Fibroblast of pulmonary artery (primary cell): ENCODE results near the gene HPD.

Experiments used
- DNase-seq: peaks from one replicate; pipeline ENCODE4 v3.0.0-alpha.2; 2010; ENCODE audit warnings: low read depth
- H3K4me3 ChIP-seq: replicated peaks from 2 replicates; pipeline ENCODE4 v1.5.1; 2011; ENCODE audit warnings: low read depth, mild to moderate bottlenecking, control low read depth, low read length, moderate library complexity
- TF ChIP-seq, protein P1 (sequence below): IDR thresholded peaks from 2 replicates; pipeline ENCODE4 v1.5.1; 2011; ENCODE audit warnings: mild to moderate bottlenecking, control low read depth, low read length, inconsistent platforms; ENCODE audit errors: missing control alignments

HPD gene

DNA sequence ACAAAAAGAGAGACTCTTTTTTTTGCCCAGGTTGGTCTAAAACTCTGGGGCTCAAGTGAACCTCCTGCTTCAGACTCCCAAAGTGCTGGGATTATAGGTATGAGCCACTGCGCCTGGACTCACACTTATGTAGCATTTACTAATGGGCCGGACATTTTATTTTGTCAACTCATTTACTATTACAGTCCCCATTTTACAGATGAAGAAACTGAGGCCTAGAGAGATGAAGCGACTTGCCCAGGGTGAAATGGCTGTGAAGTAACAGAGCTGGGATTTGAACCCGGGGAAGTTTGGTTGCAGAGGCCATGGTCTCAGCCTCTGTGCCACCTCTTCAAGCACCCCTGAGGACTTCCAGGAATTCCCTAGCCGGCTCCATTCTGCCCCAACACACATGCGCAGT is 9.4 kb downstream of the HPD start:
- H3K4me3 ChIP-seq: no peak overlapping the region
- no peak for DNase-seq
- TF ChIP-seq, protein P1, sequence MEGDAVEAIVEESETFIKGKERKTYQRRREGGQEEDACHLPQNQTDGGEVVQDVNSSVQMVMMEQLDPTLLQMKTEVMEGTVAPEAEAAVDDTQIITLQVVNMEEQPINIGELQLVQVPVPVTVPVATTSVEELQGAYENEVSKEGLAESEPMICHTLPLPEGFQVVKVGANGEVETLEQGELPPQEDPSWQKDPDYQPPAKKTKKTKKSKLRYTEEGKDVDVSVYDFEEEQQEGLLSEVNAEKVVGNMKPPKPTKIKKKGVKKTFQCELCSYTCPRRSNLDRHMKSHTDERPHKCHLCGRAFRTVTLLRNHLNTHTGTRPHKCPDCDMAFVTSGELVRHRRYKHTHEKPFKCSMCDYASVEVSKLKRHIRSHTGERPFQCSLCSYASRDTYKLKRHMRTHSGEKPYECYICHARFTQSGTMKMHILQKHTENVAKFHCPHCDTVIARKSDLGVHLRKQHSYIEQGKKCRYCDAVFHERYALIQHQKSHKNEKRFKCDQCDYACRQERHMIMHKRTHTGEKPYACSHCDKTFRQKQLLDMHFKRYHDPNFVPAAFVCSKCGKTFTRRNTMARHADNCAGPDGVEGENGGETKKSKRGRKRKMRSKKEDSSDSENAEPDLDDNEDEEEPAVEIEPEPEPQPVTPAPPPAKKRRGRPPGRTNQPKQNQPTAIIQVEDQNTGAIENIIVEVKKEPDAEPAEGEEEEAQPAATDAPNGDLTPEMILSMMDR: no peak

GRCh38 chr12:121845701-121846100 is 13.0 kb downstream of the HPD start:
- TF ChIP-seq, protein P1: no peak
- DNase-seq: no peak
- H3K4me3 ChIP-seq: no peak overlapping the region

- no peak for DNase-seq
- TF ChIP-seq, protein P1: no peak
- H3K4me3 ChIP-seq: no peak overlapping the region
Measured at GRCh38 chr12:121843236-121843982, 15.2 kb downstream of the HPD start.

DNA sequence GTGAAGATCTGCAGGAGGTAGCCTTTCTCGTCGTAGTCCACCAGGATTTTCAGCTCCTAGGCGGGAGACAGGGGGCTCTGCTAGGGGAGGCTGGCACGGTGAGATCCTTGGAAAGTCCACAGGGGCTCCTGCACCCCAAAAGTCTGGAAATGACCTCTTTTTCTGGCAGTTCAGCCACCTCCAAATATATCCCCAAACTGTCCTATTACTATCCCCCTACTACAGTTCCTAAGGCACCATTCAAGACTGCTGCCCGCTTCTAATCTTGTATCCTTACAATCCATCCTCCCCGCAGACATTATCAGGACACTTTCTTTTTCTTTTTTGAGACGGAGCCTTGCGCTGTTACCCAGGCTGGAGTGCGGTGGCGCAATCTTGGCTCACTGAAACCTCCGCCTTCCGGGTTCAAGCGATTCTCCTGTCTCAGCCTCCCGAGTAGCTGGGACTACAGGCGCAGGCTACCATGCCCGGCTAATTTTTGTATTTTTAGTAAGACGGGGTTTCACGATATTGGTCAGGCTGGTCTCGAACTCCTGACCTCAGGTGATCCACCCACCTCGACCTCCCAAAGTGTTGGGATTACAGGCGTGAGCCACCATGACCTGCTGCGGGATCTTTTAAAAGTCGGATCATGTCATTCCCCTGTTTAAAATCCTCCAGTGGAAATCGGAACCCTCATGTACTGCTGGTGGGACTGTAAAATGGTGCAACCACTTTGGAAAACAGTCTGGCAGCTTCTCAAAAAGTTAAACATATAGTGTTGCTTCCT is 18.5 kb downstream of the HPD start:
- TF ChIP-seq, protein P1: no peak
- no peak for DNase-seq
- peak overlapping the region; percentile 75 for H3K4me3 ChIP-seq

- TF ChIP-seq, protein P1: peak; percentile 46
- DNase-seq: peak; percentile 99
- H3K4me3 ChIP-seq: peak overlapping the region; percentile 75
Measured at GRCh38 chr12:121839106-121839992, 19.3 kb downstream of the HPD start.

- TF ChIP-seq, protein P1: no peak
- no peak overlapping the region for H3K4me3 ChIP-seq
Measured at GRCh38 chr12:121838126-121838525, 20.5 kb downstream of the HPD start.

More at GRCh38 chr12:121838126-121838525, 20.5 kb downstream of the HPD start:
- DNase-seq: no peak
